ENCODE measurements around the gene WDR27.

- TF ChIP-seq EZH2phosphoT487 (IDR thresholded peaks at IDR 0.05; ENCODE audit: borderline replicate concordance, low read depth, low read length) (no peak), CTCF (conservative IDR thresholded peaks at IDR 0.05; ENCODE audit: low read length) (no peak)
Measured at GRCh38 chr6:169648617-169649016, 53.2 kb downstream of the WDR27 start.
